HCT116 (cell line): ENCODE results near the gene RFPL3. TPM values are rescaled to one million over a fixed set of nuclear protein-coding genes. Genes with fewer than 3 reads are reported as not detected.

ENCODE experiments used
- ATAC-seq: fragments of 200-7000 bp; cut with Tn5 transposase; 2 replicates; pipeline ENCODE4 v1.9.1; 2020; ENCODE audit warnings: mild to moderate bottlenecking, moderate library complexity
- BruUV-seq: library from RNA; stranded (reverse); fragments of 400-500 nt; replicated peaks from 2 replicates; lab custom pipeline; 2021; lab: Mats Ljungman, UMichigan
- CTCF ChIA-PET: fragments of 300-600 bp; sonication (Branson Sonifier 250); formaldehyde crosslinking; loops from one replicate; lab custom pipeline; 2021; ENCODE audit warnings: antibody characterized with exemption; lab: Charles Lee
- POLR2A ChIA-PET: fragments of 300-600, 350-600 bp; sonication (Branson Sonifier 250); formaldehyde crosslinking; loops from one replicate; lab custom pipeline; 2021; ENCODE audit warnings: antibody characterized with exemption; lab: Charles Lee
- RAD21 ChIA-PET, 2 experiments: fragments of 300-600 bp; sonication (Branson Sonifier 250); formaldehyde crosslinking; loops; one replicate each; lab custom pipeline; 2023; ENCODE audit warnings: low total read pairs in 2 of 2; ENCODE audit not compliant: uncharacterized antibody in 2 of 2, unreplicated experiment in 2 of 2, low non-redundant PET in 1 of 2; lab: Charles Lee
- DNase-seq: peaks from one replicate; pipeline ENCODE4 v3.0.0-alpha.2; 2010; ENCODE audit warnings: low read depth, low spot score
- H2AFZ ChIP-seq: fragments of 200-600 bp; shearing (Covaris generic), sonication (generic); 2 replicates; pipeline ENCODE4 v1.6.1; 2017; ENCODE audit warnings: low read depth, mixed run types, mixed read lengths, antibody characterized with exemption, low read length; ENCODE audit not compliant: poor library complexity, severe bottlenecking
- H3K27ac ChIP-seq: 2 replicates; pipeline ENCODE4 v1.5.1; 2012; ENCODE audit warnings: low read depth, low read length
- H3K27me3 ChIP-seq: fragments of 200-600 bp; sonication (generic); 2 replicates; pipeline ENCODE4 v1.6.1; 2016; ENCODE audit warnings: mixed run types, low read length, mixed read lengths; ENCODE audit not compliant: insufficient read depth
- H3K36me3 ChIP-seq, 2 experiments: fragments of 200-500 bp in 1 of 2; fragments of 200-600 bp in 1 of 2; sonication (Bioruptor generic) in 1 of 2; sonication (generic) in 1 of 2; 2 replicates each; pipeline versions ENCODE4 v1.5.1 to v1.6.1; 2014 to 2016; ENCODE audit warnings: low read length in 2 of 2, inconsistent platforms in 1 of 2, mixed read lengths in 1 of 2, mixed run types in 1 of 2; ENCODE audit not compliant: insufficient read depth in 2 of 2, control insufficient read depth in 1 of 2
- H3K4me1 ChIP-seq, 2 experiments: fragments of 200-600 bp in 1 of 2; sonication (generic) in 1 of 2; 2 replicates each; pipeline versions ENCODE4 v1.5.1 to v1.6.1; 2012 to 2017; ENCODE audit warnings: low read length in 2 of 2, inconsistent platforms in 1 of 2, mild to moderate bottlenecking in 1 of 2, mixed read lengths in 1 of 2, mixed run types in 1 of 2, moderate library complexity in 1 of 2; ENCODE audit not compliant: insufficient read depth in 2 of 2, control insufficient read depth in 1 of 2
- H3K4me2 ChIP-seq: fragments of 200-600 bp; sonication (generic); 2 replicates; pipeline ENCODE4 v1.6.1; 2017; ENCODE audit warnings: mixed run types, low read length, mixed read lengths
- H3K4me3 ChIP-seq, 2 experiments: fragments of 200-600 bp in 1 of 2; sonication (generic) in 1 of 2; replicated peaks in 1 of 2; 2 replicates each; pipeline ENCODE4 v1.5.1; 2011 to 2016; ENCODE audit warnings: low read length in 2 of 2, control low read depth in 1 of 2, low read depth in 1 of 2, mild to moderate bottlenecking in 1 of 2, mixed read lengths in 1 of 2, mixed run types in 1 of 2
- H3K79me2 ChIP-seq: fragments of 200-600 bp; sonication (generic); 2 replicates; pipeline ENCODE4 v1.6.1; 2017; ENCODE audit warnings: mild to moderate bottlenecking, mixed run types, low read length, moderate library complexity, mixed read lengths; ENCODE audit not compliant: insufficient read depth
- H3K9ac ChIP-seq: fragments of 200-600 bp; sonication (generic); 2 replicates; pipeline ENCODE4 v1.6.1; 2016; ENCODE audit warnings: low read length, mixed read lengths
- H3K9me2 ChIP-seq: fragments of 200-600 bp; sonication (generic), shearing (Covaris generic); 2 replicates; pipeline ENCODE4 v1.6.1; 2017; ENCODE audit warnings: mixed run types, mild to moderate bottlenecking, moderate library complexity; ENCODE audit not compliant: insufficient read depth
- H3K9me3 ChIP-seq, 2 experiments: fragments of 200-500 bp in 1 of 2; fragments of 200-600 bp in 1 of 2; sonication (Bioruptor generic) in 1 of 2; sonication (generic) in 1 of 2; 2 replicates each; pipeline ENCODE4 v1.6.1; 2014 to 2017; ENCODE audit warnings: low read length in 2 of 2, mixed read lengths in 2 of 2, inconsistent platforms in 1 of 2, low read depth in 1 of 2, mild to moderate bottlenecking in 1 of 2, mixed run types in 1 of 2, moderate library complexity in 1 of 2; ENCODE audit not compliant: control insufficient read depth in 1 of 2, insufficient read depth in 1 of 2
- H4K20me1 ChIP-seq: fragments of 200-600 bp; sonication (generic), shearing (Covaris generic); 2 replicates; pipeline ENCODE4 v1.6.1; 2017; ENCODE audit warnings: mixed run types, mild to moderate bottlenecking, moderate library complexity; ENCODE audit not compliant: insufficient read depth
- CEBPB ChIP-seq: IDR thresholded peaks from 2 replicates; pipeline ENCODE4 v1.6.1; 2012; ENCODE audit warnings: low read depth
- ELF1 ChIP-seq: IDR thresholded peaks from 2 replicates; pipeline ENCODE4 v1.6.1; 2012; ENCODE audit warnings: low read depth, borderline replicate concordance
- EZH2 ChIP-seq: fragments of 200-600 bp; sonication (generic); IDR thresholded peaks from 2 replicates; pipeline ENCODE4 v1.6.1; 2017; ENCODE audit warnings: antibody characterized with exemption, mixed run types
- EZH2phosphoT487 ChIP-seq: fragments of 200-600 bp; IDR thresholded peaks from 2 replicates; pipeline ENCODE4 v1.6.1; 2018; ENCODE audit warnings: antibody characterized with exemption, borderline replicate concordance
- RAD21 ChIP-seq: IDR thresholded peaks from 2 replicates; pipeline ENCODE4 v1.6.1; 2012; ENCODE audit warnings: low read depth, mild to moderate bottlenecking
- REST ChIP-seq: IDR thresholded peaks from 2 replicates; pipeline ENCODE4 v1.6.1; 2012; ENCODE audit warnings: low read depth
- ZFX ChIP-seq: fragments of 450-650 bp; IDR thresholded peaks from 2 replicates; pipeline ENCODE4 v1.6.1; 2017
- ZNF274 ChIP-seq: fragments of 200-500 bp; sonication (Bioruptor generic); IDR thresholded peaks from 2 replicates; pipeline ENCODE4 v1.6.1; 2014; ENCODE audit warnings: mild to moderate bottlenecking, low read depth, low read length, inconsistent platforms
- intact Hi-C: fragments of 100-400 bp; cut with micrococcal nuclease; formaldehyde crosslinking; loops from 2 replicates; pipeline ENCODE4 v1.10.0; 2022
- total RNA-seq: library from RNA; stranded (reverse); gene quantifications from one replicate; pipeline ENCODE4 v1.2.1, GENCODE V29; 2021; ENCODE audit not compliant: unreplicated experiment

RFPL3 gene
- total RNA-seq, 1 experiment from 2014 or later = not detected

- no peaks in the 10 kb centered on the region for H4K20me1 ChIP-seq
- intact Hi-C loops = no loop called here
- no peaks in the 10 kb centered on the region for H3K9me2 ChIP-seq
- no peaks in the 10 kb centered on the region for H3K9me3 ChIP-seq
- ATAC-seq (no peak), DNase-seq (no peak)
- BruUV-seq = no TSS peak
- peaks cover 25 to 39% of the 10 kb centered on the region in 2 experiments; a peak in 3 of 4 replicates for H3K36me3 ChIP-seq
- ChIA-PET RAD21 (no interaction called here), POLR2A (no interaction called here), CTCF (no interaction called here)
- H2AFZ ChIP-seq = no peak overlapping the region
- no peaks in the 10 kb centered on the region for H3K27me3 ChIP-seq
- H3K79me2 ChIP-seq = peaks cover 54% of the 10 kb centered on the region
- H3K4me3 ChIP-seq = no peak overlapping the region
- H3K4me1 ChIP-seq = peaks cover 7 to 13% of the 10 kb centered on the region in 2 experiments; a peak in 2 of 4 replicates
- no peak for TF ChIP-seq EZH2
- TF ChIP-seq ELF1 = no peak
- no peak for TF ChIP-seq EZH2phosphoT487
- no peak for TF ChIP-seq ZFX
- no peak for TF ChIP-seq ZNF274
- no peak for TF ChIP-seq CEBPB
- no peak for TF ChIP-seq RAD21
- no peak for TF ChIP-seq REST
- no peak overlapping the region for H3K9ac ChIP-seq
- H3K27ac ChIP-seq = no peak overlapping the region
- H3K4me2 ChIP-seq = no peak overlapping the region
Observed at GRCh38 chr22:32407312-32407711, 49.6 kb downstream of the RFPL3 start.
